NCI-H1694 (cell line): ENCODE measurements around the gene NINJ2.

ENCODE experiments used
- DNase-seq: peaks from one replicate; lab custom pipeline; 2025; lab: John Stamatoyannopoulos, UW

The NINJ2 gene

GRCh38 chr12:673849-674248 is 10.6 kb upstream of the NINJ2 start:
- no peak for DNase-seq

- no peak for DNase-seq
Observed at GRCh38 chr12:669576-669945, 6.3 kb upstream of the NINJ2 start.

- DNase-seq, result no peak
Observed at GRCh38 chr12:668090-668481, 4.8 kb upstream of the NINJ2 start.

- DNase-seq, result no peak
Observed at GRCh38 chr12:666766-667308, 3.6 kb upstream of the NINJ2 start.

- DNase-seq, result no peak
Observed at GRCh38 chr12:666066-666465, 2.8 kb upstream of the NINJ2 start.

GRCh38 chr12:664779-665092 is 1.5 kb upstream of the NINJ2 start:
- DNase-seq, result no peak

- DNase-seq, result no peak
Observed at GRCh38 chr12:664075-664778, 982 bp upstream of the NINJ2 start.

GRCh38 chr12:662566-663292 is 516 bp downstream of the NINJ2 start:
- DNase-seq, result no peak

GRCh38 chr12:661720-662486 is 1.3 kb downstream of the NINJ2 start:
- no peak for DNase-seq

GRCh38 chr12:659090-659683 is 4.1 kb downstream of the NINJ2 start:
- DNase-seq, result no peak

GRCh38 chr12:650983-651382 is 12.3 kb downstream of the NINJ2 start:
- DNase-seq, result no peak

GRCh38 chr12:647385-648085 is 15.7 kb downstream of the NINJ2 start:
- DNase-seq, result no peak

GRCh38 chr12:646442-647384 is 16.5 kb downstream of the NINJ2 start:
- no peak for DNase-seq

GRCh38 chr12:645563-646071 is 17.6 kb downstream of the NINJ2 start:
- no peak for DNase-seq

- no peak for DNase-seq
Observed at GRCh38 chr12:644818-645552, 18.3 kb downstream of the NINJ2 start.

- DNase-seq, result no peak
Observed at GRCh38 chr12:644303-644639, 19.0 kb downstream of the NINJ2 start.

- DNase-seq, result no peak
Observed at GRCh38 chr12:643475-644302, 19.6 kb downstream of the NINJ2 start.

- DNase-seq, result no peak
Observed at GRCh38 chr12:642633-643474, 20.4 kb downstream of the NINJ2 start.
